SK-N-MC (cell line): ENCODE data around the gene BSN.

ENCODE experiments used
- EZH2 ChIP-seq: fragments of 200-600 bp; sonication (generic); IDR thresholded peaks from one replicate; pipeline ENCODE4 v1.6.1; 2017; ENCODE audit warnings: antibody characterized with exemption
- POLR2AphosphoS5 ChIP-seq: IDR thresholded peaks from 2 replicates; pipeline ENCODE4 v1.6.1; 2012; ENCODE audit warnings: mild to moderate bottlenecking, low read depth, low read length, borderline replicate concordance

GRCh38 chr3:49629866-49630265 is 75.6 kb downstream of the BSN start:
- TF ChIP-seq POLR2AphosphoS5 (no peak), EZH2 (no peak)
